ENCODE measurements around the gene SLC29A1. TPM values are rescaled to one million over a fixed set of nuclear protein-coding genes. Genes with fewer than 3 reads are reported as not detected.

SLC29A1 gene
- total RNA-seq, 1 donor from 2014 or later, result 1.8 TPM

DNA sequence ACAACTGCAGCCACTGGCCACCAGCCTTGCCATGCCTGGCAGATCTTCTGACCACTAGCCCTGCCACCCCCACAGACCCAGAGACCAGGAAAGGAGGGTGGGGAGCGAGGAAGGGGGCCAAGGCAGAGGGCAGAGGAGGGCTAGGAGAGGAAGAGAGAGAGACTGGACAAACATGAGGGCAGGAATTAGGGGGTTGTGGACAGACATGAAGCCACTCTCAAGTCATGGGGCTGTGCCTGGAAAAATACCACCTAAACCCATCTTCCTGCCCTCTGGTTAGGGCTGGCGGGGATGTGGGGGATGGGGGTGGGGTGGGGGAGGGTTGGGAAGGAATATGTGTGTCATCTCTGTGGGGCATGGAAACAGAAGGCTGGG lies 1.4 kb upstream of the SLC29A1 start:
- no peaks in the 10 kb centered on the region for H3K36me3 ChIP-seq (ENCODE audit: control insufficient read depth, insufficient read depth, low read length)
- no peak for FAIRE-seq
- H3K4me3 ChIP-seq (ENCODE audit: low read depth, low read length), result no peak overlapping the region
- DNase-seq (ENCODE audit: low read depth), result no peak
- TF ChIP-seq, protein P1, sequence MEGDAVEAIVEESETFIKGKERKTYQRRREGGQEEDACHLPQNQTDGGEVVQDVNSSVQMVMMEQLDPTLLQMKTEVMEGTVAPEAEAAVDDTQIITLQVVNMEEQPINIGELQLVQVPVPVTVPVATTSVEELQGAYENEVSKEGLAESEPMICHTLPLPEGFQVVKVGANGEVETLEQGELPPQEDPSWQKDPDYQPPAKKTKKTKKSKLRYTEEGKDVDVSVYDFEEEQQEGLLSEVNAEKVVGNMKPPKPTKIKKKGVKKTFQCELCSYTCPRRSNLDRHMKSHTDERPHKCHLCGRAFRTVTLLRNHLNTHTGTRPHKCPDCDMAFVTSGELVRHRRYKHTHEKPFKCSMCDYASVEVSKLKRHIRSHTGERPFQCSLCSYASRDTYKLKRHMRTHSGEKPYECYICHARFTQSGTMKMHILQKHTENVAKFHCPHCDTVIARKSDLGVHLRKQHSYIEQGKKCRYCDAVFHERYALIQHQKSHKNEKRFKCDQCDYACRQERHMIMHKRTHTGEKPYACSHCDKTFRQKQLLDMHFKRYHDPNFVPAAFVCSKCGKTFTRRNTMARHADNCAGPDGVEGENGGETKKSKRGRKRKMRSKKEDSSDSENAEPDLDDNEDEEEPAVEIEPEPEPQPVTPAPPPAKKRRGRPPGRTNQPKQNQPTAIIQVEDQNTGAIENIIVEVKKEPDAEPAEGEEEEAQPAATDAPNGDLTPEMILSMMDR (IDR thresholded peaks at IDR 0.05; ENCODE audit: insufficient read depth, low read length, severe bottlenecking), result no peak
- no peaks in the 10 kb centered on the region for H3K27me3 ChIP-seq (ENCODE audit: control insufficient read depth, insufficient read depth, low read length)

DNA sequence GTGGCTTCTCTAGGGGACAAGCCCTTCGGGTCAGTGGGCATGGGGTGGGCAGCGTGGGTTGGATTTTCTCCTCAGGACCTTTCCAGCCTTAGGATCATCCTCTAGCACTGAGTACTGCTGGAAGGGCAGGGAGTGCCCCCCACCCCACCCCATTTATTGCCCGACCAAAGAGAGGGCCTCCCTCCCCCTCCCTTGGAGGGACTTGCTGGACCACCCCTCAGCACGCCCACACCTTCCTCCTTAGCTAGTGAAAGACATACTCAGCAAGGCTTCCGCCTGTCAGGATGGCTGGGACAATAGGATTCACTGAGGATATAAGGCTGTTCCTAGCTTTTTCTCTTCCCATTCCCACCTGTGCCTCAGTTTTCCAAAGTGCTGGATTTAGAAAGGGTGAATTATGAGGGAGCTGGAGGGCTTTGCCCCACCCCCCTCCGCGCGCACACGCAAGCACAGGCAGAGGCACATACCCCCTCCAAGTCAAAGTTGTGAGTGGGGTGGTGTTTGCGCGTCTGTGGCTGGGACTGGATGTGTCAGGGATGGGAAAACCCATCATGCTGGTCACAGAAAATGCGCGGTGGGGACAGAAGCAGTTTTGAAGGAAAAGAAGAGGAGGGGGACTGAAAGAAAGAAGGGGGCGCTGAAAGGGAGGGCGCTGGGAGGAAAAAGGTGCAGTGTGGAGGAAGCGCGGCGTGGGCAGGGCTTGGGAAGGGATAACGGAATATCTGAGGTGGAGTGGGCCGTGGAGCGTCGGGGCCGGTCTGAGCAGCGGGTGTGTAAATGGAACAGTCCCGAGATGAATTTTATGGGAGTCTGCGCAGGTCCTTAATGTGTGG lies 693 bp upstream of the SLC29A1 start:
- TF ChIP-seq, protein P1 (IDR thresholded peaks at IDR 0.05; ENCODE audit: insufficient read depth, low read length, severe bottlenecking), result no peak
- FAIRE-seq (no peak), DNase-seq (ENCODE audit: low read depth) (no peak)
- Histone ChIP-seq H3K36me3 (ENCODE audit: control insufficient read depth, insufficient read depth, low read length) (no peaks in the 10 kb centered on the region), H3K4me3 (ENCODE audit: low read depth, low read length) (peak overlapping the region; percentile 52), H3K27me3 (ENCODE audit: control insufficient read depth, insufficient read depth, low read length) (no peaks in the 10 kb centered on the region)

DNA sequence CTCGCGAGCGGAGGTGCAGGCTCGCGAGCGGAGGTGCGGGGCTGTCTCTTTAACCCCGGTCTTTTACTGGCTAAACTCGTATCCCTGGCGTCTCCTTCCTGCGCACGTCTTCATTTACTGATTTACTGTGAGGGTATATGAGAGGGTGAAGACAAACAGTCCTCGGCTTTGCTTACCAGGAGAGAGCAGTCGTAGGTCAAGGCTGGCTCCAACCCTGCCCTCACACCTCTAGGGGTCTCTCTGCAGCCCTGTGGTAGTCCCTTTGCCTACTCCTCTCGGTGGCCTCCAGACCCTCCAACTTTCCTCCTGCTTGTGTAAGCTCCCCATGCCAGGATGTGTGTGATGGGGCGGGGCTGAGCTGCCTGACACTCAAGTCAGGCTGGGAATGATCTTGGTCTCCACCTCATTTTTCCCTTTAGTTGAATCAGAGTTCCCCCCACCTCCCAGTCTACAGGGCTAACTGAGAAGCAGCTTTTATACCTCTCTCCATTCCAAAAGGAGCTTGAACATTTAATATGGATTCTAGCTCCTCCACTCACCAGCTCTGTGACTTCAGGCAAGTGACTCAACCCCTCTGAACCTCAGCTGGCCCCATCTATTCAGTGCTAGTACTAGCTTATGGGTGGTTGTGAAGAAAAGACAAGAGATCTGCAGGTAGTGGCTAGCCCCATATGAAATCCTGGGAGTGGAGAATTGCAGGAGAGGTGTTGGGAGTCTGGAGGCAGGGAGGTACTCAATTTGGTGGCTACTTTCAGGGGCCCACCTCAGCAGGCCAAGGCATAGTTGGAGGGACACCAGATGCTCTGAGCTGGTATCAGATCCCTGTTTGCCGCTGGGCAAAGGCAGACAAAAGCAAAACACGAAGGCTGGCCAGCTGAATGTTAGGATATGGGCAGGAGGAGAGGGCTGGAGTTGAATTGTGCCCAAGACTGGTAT lies 902 bp downstream of the SLC29A1 start:
- Histone ChIP-seq H3K4me3 (ENCODE audit: low read depth, low read length) (peak overlapping the region; percentile 52), H3K27me3 (ENCODE audit: control insufficient read depth, insufficient read depth, low read length) (no peaks in the 10 kb centered on the region), H3K36me3 (ENCODE audit: control insufficient read depth, insufficient read depth, low read length) (no peaks in the 10 kb centered on the region)
- FAIRE-seq, result no peak
- DNase-seq (ENCODE audit: low read depth), result peak; percentile 54
- TF ChIP-seq, protein P1 (IDR thresholded peaks at IDR 0.05; ENCODE audit: insufficient read depth, low read length, severe bottlenecking), result no peak

DNA sequence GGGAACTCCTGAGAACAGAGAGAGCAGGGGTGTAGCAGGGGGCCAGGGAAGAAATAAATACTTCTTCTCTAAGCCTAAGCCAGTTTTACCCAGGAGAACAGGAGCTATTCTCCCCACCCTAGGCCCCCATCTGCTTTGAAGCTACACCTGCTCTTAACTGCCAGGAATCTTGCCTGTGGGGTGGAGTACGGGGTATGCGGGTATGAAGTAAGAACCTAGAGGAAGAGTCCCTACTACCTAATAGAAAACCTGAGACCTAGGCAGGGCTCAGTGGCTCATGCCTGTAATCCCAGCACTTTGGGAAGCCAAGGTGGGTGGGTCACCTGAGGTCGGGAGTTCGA lies 1.5 kb downstream of the SLC29A1 start:
- FAIRE-seq (no peak), DNase-seq (ENCODE audit: low read depth) (no peak)
- Histone ChIP-seq H3K27me3 (ENCODE audit: control insufficient read depth, insufficient read depth, low read length) (no peaks in the 10 kb centered on the region), H3K36me3 (ENCODE audit: control insufficient read depth, insufficient read depth, low read length) (no peaks in the 10 kb centered on the region), H3K4me3 (ENCODE audit: low read depth, low read length) (no peak overlapping the region)
- TF ChIP-seq, protein P1 (IDR thresholded peaks at IDR 0.05; ENCODE audit: insufficient read depth, low read length, severe bottlenecking), result no peak

DNA sequence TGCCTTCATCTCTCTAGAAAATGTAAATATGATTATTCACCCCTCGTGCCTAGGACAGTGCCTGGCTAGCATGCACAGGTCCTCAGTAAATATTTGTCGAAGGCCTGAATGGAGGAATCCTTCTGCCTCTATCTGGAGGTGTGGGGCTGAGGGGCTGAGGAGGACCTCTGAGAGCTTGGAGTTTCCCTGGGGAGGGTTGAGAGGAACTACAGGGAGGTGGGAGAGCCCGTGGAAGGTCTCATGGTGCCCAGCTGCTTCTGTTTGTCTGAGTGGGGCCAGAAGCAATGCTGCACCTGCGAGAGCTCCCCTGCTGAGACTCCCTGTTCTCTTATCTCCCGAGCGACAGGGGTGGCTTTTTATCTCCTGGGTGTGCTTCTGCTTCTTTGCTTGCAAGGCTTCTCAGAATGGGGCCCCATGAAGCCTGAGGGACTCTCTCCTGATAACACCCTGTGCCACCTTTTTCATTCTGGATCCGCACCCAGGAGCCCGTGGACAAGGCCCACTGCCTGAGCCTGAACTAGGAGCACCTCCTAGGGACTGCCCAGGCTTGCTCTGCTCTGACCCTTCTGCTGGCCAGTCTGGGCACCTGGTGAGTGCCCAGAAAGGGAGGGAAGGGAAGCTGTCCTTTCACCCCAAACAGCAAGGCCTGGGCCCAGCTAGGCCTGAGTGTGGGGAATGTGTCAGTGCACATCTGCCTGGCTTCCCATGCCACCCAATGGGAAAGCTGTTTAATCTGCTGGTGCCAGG lies 2.4 kb downstream of the SLC29A1 start:
- Histone ChIP-seq H3K36me3 (ENCODE audit: control insufficient read depth, insufficient read depth, low read length) (no peaks in the 10 kb centered on the region), H3K4me3 (ENCODE audit: low read depth, low read length) (no peak overlapping the region), H3K27me3 (ENCODE audit: control insufficient read depth, insufficient read depth, low read length) (no peaks in the 10 kb centered on the region)
- TF ChIP-seq, protein P1 (IDR thresholded peaks at IDR 0.05; ENCODE audit: insufficient read depth, low read length, severe bottlenecking), result no peak
- no peak for FAIRE-seq
- DNase-seq (ENCODE audit: low read depth), result no peak
